Kidney epithelial cell (primary cell): ENCODE measurements around the gene GSC2. TPM values are rescaled to one million over a fixed set of nuclear protein-coding genes. Genes with fewer than 3 reads are reported as not detected.

Experiments used
- DNase-seq: peaks from one replicate; pipeline ENCODE4 v3.0.0-alpha.2; 2010; ENCODE audit warnings: low read depth
- H3K27me3 ChIP-seq: 2 replicates; pipeline ENCODE4 v1.6.0; 2011; ENCODE audit warnings: low read length; ENCODE audit not compliant: control insufficient read depth, insufficient read depth
- H3K36me3 ChIP-seq: 2 replicates; pipeline ENCODE4 v1.5.1; 2011; ENCODE audit warnings: low read length; ENCODE audit not compliant: control insufficient read depth, insufficient read depth
- H3K4me3 ChIP-seq: 2 replicates; pipeline ENCODE4 v1.5.1; 2011; ENCODE audit warnings: low read depth, mild to moderate bottlenecking, control low read depth, low read length
- CTCF ChIP-seq: IDR thresholded peaks from 2 replicates; pipeline ENCODE4 v1.5.1; 2011; ENCODE audit warnings: mild to moderate bottlenecking, moderate library complexity, low read length, control low read depth, inconsistent platforms; ENCODE audit not compliant: insufficient read depth, poor library complexity, severe bottlenecking
- total RNA-seq: library from RNA; depleted of rRNA; stranded (reverse); fragments of >200 nt; gene quantifications from 2 replicates; pipeline ENCODE4 v1.2.3, GENCODE V29; 2015

GSC2 gene
- total RNA-seq, 1 donor from 2014 or later = not detected

- TF ChIP-seq CTCF = no peak
- no peaks in the 10 kb centered on the region for H3K27me3 ChIP-seq
- peaks cover 1% of the 10 kb centered on the region for H3K36me3 ChIP-seq
- H3K4me3 ChIP-seq = peak overlapping the region; percentile 95
- DNase-seq = no peak
Observed at GRCh38 chr22:19120829-19121630, 29.1 kb downstream of the GSC2 start.

- no peak for TF ChIP-seq CTCF
- Histone ChIP-seq H3K27me3 (no peaks in the 10 kb centered on the region), H3K4me3 (no peak overlapping the region), H3K36me3 (peaks cover 1% of the 10 kb centered on the region)
- no peak for DNase-seq
Observed at GRCh38 chr22:19119949-19120348, 30.1 kb downstream of the GSC2 start.

GRCh38 chr22:19118329-19118880 lies 31.7 kb downstream of the GSC2 start:
- DNase-seq = no peak
- no peak for TF ChIP-seq CTCF
- Histone ChIP-seq H3K4me3 (no peak overlapping the region), H3K36me3 (peaks cover 1% of the 10 kb centered on the region), H3K27me3 (no peaks in the 10 kb centered on the region)

- DNase-seq = no peak
- TF ChIP-seq CTCF = no peak
- H3K4me3 ChIP-seq = no peak overlapping the region
- H3K36me3 ChIP-seq = peaks cover 1% of the 10 kb centered on the region
- H3K27me3 ChIP-seq = no peaks in the 10 kb centered on the region
Observed at GRCh38 chr22:19117111-19117512, 33.0 kb downstream of the GSC2 start.

- DNase-seq = no peak
- Histone ChIP-seq H3K27me3 (no peaks in the 10 kb centered on the region), H3K36me3 (peaks cover 1% of the 10 kb centered on the region), H3K4me3 (no peak overlapping the region)
- TF ChIP-seq CTCF = no peak
Observed at GRCh38 chr22:19115628-19116027, 34.5 kb downstream of the GSC2 start.
